ENCODE measurements around the gene RAPH1.

RAPH1 gene

DNA sequence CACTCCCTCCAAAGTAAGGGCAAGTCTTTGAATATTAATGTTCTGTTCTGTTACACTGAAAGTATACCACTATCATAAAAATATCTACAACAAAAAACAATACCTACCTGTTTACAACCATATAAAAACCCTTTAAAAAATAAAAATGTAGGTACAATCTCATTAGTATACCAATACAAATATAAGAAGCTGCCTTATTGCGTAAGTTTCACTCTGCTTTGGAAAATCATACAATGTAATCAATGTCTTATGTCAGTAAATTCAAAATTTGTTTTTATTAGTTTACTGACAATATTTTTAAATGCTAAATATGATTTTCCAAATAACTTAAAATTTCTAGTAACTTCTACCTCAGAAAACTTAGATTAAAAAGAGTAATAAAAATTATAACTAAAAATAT, 72.8 kb downstream of the RAPH1 start:
- Histone ChIP-seq H3K9me3 (ENCODE audit: control insufficient read depth, low read length) (no peaks in the 10 kb centered on the region), H3K36me3 (ENCODE audit: control insufficient read depth, insufficient read depth, low read length) (no peaks in the 10 kb centered on the region), H3K27ac (ENCODE audit: insufficient read depth, low read length, poor library complexity, severe bottlenecking) (no peak overlapping the region), H3K4me3 (ENCODE audit: insufficient read depth, low read depth, low read length, poor library complexity, severe bottlenecking) (no peak overlapping the region), H3K4me1 (ENCODE audit: control insufficient read depth, insufficient read depth, low read length, poor library complexity, severe bottlenecking) (no peaks in the 10 kb centered on the region), H3K27me3 (replicated peaks; ENCODE audit: control insufficient read depth, insufficient read depth, low read length, poor library complexity, severe bottlenecking) (no peaks in the 10 kb centered on the region)
- DNase-seq = no peak

DNA sequence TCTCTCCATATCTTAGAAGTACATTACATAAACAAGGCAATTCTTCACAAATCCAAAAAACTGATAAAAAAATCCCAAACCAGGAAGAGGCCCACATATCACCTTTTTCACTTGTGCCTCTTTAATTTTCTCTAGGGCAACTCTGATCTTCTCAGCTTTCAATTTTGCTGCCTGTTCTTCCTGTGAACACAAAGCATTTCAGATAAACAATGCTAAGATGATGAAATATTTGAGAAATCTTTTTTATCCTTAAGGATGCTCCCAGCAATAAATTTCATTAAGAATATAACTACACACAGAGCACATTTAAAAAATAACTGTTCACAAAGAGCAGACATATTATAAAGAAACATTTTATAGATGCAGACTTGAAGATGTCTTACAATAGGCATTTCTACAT, 73.4 kb downstream of the RAPH1 start:
- Histone ChIP-seq H3K9me3 (ENCODE audit: control insufficient read depth, low read length) (no peaks in the 10 kb centered on the region), H3K36me3 (ENCODE audit: control insufficient read depth, insufficient read depth, low read length) (no peaks in the 10 kb centered on the region), H3K4me1 (ENCODE audit: control insufficient read depth, insufficient read depth, low read length, poor library complexity, severe bottlenecking) (no peaks in the 10 kb centered on the region), H3K27me3 (replicated peaks; ENCODE audit: control insufficient read depth, insufficient read depth, low read length, poor library complexity, severe bottlenecking) (no peaks in the 10 kb centered on the region), H3K27ac (ENCODE audit: insufficient read depth, low read length, poor library complexity, severe bottlenecking) (no peak overlapping the region), H3K4me3 (ENCODE audit: insufficient read depth, low read depth, low read length, poor library complexity, severe bottlenecking) (no peak overlapping the region)
- DNase-seq = no peak

GRCh38 chr2:203455209-203455608, 79.9 kb downstream of the RAPH1 start:
- H3K4me1 ChIP-seq (ENCODE audit: control insufficient read depth, insufficient read depth, low read length, poor library complexity, severe bottlenecking) = no peaks in the 10 kb centered on the region
- H3K4me3 ChIP-seq (ENCODE audit: insufficient read depth, low read depth, low read length, poor library complexity, severe bottlenecking) = no peak overlapping the region
- no peak overlapping the region for H3K27ac ChIP-seq (ENCODE audit: insufficient read depth, low read length, poor library complexity, severe bottlenecking)
- no peaks in the 10 kb centered on the region for H3K9me3 ChIP-seq (ENCODE audit: control insufficient read depth, low read length)
- no peaks in the 10 kb centered on the region for H3K27me3 ChIP-seq (replicated peaks; ENCODE audit: control insufficient read depth, insufficient read depth, low read length, poor library complexity, severe bottlenecking)
- DNase-seq = no peak
- no peaks in the 10 kb centered on the region for H3K36me3 ChIP-seq (ENCODE audit: control insufficient read depth, insufficient read depth, low read length)

- Histone ChIP-seq H3K27ac (ENCODE audit: insufficient read depth, low read length, poor library complexity, severe bottlenecking) (no peak overlapping the region), H3K36me3 (ENCODE audit: control insufficient read depth, insufficient read depth, low read length) (no peaks in the 10 kb centered on the region), H3K9me3 (ENCODE audit: control insufficient read depth, low read length) (no peaks in the 10 kb centered on the region), H3K4me1 (ENCODE audit: control insufficient read depth, insufficient read depth, low read length, poor library complexity, severe bottlenecking) (no peaks in the 10 kb centered on the region), H3K4me3 (ENCODE audit: insufficient read depth, low read depth, low read length, poor library complexity, severe bottlenecking) (no peak overlapping the region), H3K27me3 (replicated peaks; ENCODE audit: control insufficient read depth, insufficient read depth, low read length, poor library complexity, severe bottlenecking) (no peaks in the 10 kb centered on the region)
- DNase-seq = no peak
Observed at GRCh38 chr2:203453858-203454451, 81.1 kb downstream of the RAPH1 start.

- H3K27ac ChIP-seq (ENCODE audit: insufficient read depth, low read length, poor library complexity, severe bottlenecking) = no peak overlapping the region
- DNase-seq = no peak
Observed at GRCh38 chr2:203451689-203452088, 83.4 kb downstream of the RAPH1 start.

DNA sequence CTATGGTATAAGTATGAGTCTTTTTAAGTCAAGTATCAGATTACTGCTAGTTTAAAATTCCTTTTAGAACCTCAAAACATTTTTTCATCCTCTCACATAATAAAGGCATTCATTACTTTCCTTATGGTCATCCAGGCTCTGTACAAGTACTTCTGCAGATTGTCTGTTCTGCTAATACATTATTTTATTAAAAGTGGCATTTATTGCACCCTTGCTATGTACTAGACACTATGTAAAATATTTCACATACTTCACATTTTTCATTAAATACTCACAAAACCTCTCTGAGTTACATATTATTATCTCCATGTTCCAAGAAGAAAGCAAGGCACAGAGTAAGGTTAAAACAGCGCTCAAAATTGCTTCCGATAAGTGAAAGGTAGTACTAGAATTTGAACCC, 84.1 kb downstream of the RAPH1 start:
- H3K4me3 ChIP-seq (ENCODE audit: insufficient read depth, low read depth, low read length, poor library complexity, severe bottlenecking) = no peak overlapping the region
- H3K27me3 ChIP-seq (replicated peaks; ENCODE audit: control insufficient read depth, insufficient read depth, low read length, poor library complexity, severe bottlenecking) = no peaks in the 10 kb centered on the region
- no peaks in the 10 kb centered on the region for H3K36me3 ChIP-seq (ENCODE audit: control insufficient read depth, insufficient read depth, low read length)
- H3K4me1 ChIP-seq (ENCODE audit: control insufficient read depth, insufficient read depth, low read length, poor library complexity, severe bottlenecking) = no peaks in the 10 kb centered on the region
- DNase-seq = no peak
- no peak overlapping the region for H3K27ac ChIP-seq (ENCODE audit: insufficient read depth, low read length, poor library complexity, severe bottlenecking)
- H3K9me3 ChIP-seq (ENCODE audit: control insufficient read depth, low read length) = no peaks in the 10 kb centered on the region

More at GRCh38 chr2:203451689-203452088, 83.4 kb downstream of the RAPH1 start:
- no peaks in the 10 kb centered on the region for H3K36me3 ChIP-seq (ENCODE audit: control insufficient read depth, insufficient read depth, low read length)
- H3K4me1 ChIP-seq (ENCODE audit: control insufficient read depth, insufficient read depth, low read length, poor library complexity, severe bottlenecking) = no peaks in the 10 kb centered on the region
- H3K4me3 ChIP-seq (ENCODE audit: insufficient read depth, low read depth, low read length, poor library complexity, severe bottlenecking) = no peak overlapping the region
- no peaks in the 10 kb centered on the region for H3K27me3 ChIP-seq (replicated peaks; ENCODE audit: control insufficient read depth, insufficient read depth, low read length, poor library complexity, severe bottlenecking)
- H3K9me3 ChIP-seq (ENCODE audit: control insufficient read depth, low read length) = no peaks in the 10 kb centered on the region

DNA sequence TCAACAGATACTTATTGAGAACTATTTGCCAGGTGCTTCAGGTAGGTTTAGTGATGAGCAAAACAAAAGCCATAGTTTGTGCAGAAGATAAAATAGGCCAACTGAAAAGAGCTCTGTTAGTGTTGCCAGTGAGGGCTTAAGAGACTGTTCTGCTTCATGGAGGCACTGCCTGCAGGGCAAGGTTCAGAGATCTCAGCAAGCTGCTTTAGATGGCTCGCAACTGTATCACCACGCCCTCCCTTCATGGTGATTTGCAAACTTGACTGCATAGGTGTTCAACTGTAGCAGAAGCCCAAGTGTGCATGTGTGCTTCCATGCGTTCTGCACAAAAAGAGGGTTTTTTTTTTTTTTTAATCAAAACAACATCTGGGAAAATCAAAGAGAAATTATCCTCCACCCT, 84.5 kb downstream of the RAPH1 start:
- Histone ChIP-seq H3K36me3 (ENCODE audit: control insufficient read depth, insufficient read depth, low read length) (no peaks in the 10 kb centered on the region), H3K9me3 (ENCODE audit: control insufficient read depth, low read length) (no peaks in the 10 kb centered on the region), H3K27me3 (replicated peaks; ENCODE audit: control insufficient read depth, insufficient read depth, low read length, poor library complexity, severe bottlenecking) (no peaks in the 10 kb centered on the region), H3K27ac (ENCODE audit: insufficient read depth, low read length, poor library complexity, severe bottlenecking) (no peak overlapping the region), H3K4me3 (ENCODE audit: insufficient read depth, low read depth, low read length, poor library complexity, severe bottlenecking) (no peak overlapping the region), H3K4me1 (ENCODE audit: control insufficient read depth, insufficient read depth, low read length, poor library complexity, severe bottlenecking) (no peaks in the 10 kb centered on the region)
- DNase-seq = no peak

DNA sequence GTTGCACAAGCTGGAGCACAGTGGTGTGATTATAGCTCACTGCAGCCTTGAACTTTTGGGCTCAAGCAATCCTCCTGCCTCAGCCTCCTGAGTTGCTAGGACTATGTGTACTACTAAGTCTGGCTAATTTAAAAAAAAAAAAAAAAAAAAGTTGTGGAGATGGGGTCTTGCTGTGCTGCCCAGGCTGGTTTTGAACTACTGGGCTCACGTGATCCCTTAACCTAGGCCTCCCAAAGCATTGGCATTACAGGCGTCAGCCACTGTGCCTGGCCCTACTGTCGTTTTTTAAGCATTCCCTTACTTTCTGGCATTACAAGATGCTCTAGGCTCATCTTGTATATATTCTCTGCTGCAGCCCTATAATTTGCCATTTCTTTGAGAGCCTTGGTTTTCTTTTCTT, 88.3 kb downstream of the RAPH1 start:
- no peaks in the 10 kb centered on the region for H3K36me3 ChIP-seq (ENCODE audit: control insufficient read depth, insufficient read depth, low read length)
- no peak overlapping the region for H3K4me3 ChIP-seq (ENCODE audit: insufficient read depth, low read depth, low read length, poor library complexity, severe bottlenecking)
- H3K9me3 ChIP-seq (ENCODE audit: control insufficient read depth, low read length) = no peaks in the 10 kb centered on the region
- no peaks in the 10 kb centered on the region for H3K4me1 ChIP-seq (ENCODE audit: control insufficient read depth, insufficient read depth, low read length, poor library complexity, severe bottlenecking)
- H3K27ac ChIP-seq (ENCODE audit: insufficient read depth, low read length, poor library complexity, severe bottlenecking) = no peak overlapping the region
- no peaks in the 10 kb centered on the region for H3K27me3 ChIP-seq (replicated peaks; ENCODE audit: control insufficient read depth, insufficient read depth, low read length, poor library complexity, severe bottlenecking)
- no peak for DNase-seq

DNA sequence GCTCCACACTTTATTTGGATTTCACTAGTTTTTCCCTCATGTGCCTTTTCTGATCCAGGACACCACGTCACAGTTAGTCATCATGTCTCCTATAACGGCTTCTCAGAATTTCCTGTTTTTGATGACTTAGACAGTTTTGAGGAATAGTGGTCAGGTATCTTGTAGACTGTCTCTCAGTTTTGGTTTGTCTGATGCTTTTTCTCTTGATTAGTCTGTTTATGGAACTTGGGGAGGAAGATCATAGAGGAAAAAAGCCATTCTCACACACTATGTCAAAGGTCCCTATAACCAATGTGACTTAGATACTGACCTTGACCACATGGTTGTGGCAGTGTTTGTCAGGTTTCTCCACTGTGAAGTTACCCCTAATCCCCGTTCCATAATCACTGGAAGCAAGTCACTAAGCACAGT, 89.0 kb downstream of the RAPH1 start:
- DNase-seq = no peak
- Histone ChIP-seq H3K9me3 (ENCODE audit: control insufficient read depth, low read length) (no peaks in the 10 kb centered on the region), H3K27me3 (replicated peaks; ENCODE audit: control insufficient read depth, insufficient read depth, low read length, poor library complexity, severe bottlenecking) (no peaks in the 10 kb centered on the region), H3K27ac (ENCODE audit: insufficient read depth, low read length, poor library complexity, severe bottlenecking) (no peak overlapping the region), H3K4me1 (ENCODE audit: control insufficient read depth, insufficient read depth, low read length, poor library complexity, severe bottlenecking) (no peaks in the 10 kb centered on the region), H3K36me3 (ENCODE audit: control insufficient read depth, insufficient read depth, low read length) (no peaks in the 10 kb centered on the region), H3K4me3 (ENCODE audit: insufficient read depth, low read depth, low read length, poor library complexity, severe bottlenecking) (no peak overlapping the region)

- Histone ChIP-seq H3K27me3 (replicated peaks; ENCODE audit: control insufficient read depth, insufficient read depth, low read length, poor library complexity, severe bottlenecking) (no peaks in the 10 kb centered on the region), H3K4me1 (ENCODE audit: control insufficient read depth, insufficient read depth, low read length, poor library complexity, severe bottlenecking) (no peaks in the 10 kb centered on the region), H3K9me3 (ENCODE audit: control insufficient read depth, low read length) (no peaks in the 10 kb centered on the region), H3K36me3 (ENCODE audit: control insufficient read depth, insufficient read depth, low read length) (no peaks in the 10 kb centered on the region), H3K27ac (ENCODE audit: insufficient read depth, low read length, poor library complexity, severe bottlenecking) (no peak overlapping the region), H3K4me3 (ENCODE audit: insufficient read depth, low read depth, low read length, poor library complexity, severe bottlenecking) (no peak overlapping the region)
- no peak for DNase-seq
Observed at GRCh38 chr2:203444738-203445137, 90.4 kb downstream of the RAPH1 start.
